ENCODE results near the gene POLDIP2. TPM values are rescaled to one million over a fixed set of nuclear protein-coding genes. Genes with fewer than 3 reads are reported as not detected.

POLDIP2 gene
- total RNA-seq, 1 experiment from 2014 or later: 105 TPM

DNA sequence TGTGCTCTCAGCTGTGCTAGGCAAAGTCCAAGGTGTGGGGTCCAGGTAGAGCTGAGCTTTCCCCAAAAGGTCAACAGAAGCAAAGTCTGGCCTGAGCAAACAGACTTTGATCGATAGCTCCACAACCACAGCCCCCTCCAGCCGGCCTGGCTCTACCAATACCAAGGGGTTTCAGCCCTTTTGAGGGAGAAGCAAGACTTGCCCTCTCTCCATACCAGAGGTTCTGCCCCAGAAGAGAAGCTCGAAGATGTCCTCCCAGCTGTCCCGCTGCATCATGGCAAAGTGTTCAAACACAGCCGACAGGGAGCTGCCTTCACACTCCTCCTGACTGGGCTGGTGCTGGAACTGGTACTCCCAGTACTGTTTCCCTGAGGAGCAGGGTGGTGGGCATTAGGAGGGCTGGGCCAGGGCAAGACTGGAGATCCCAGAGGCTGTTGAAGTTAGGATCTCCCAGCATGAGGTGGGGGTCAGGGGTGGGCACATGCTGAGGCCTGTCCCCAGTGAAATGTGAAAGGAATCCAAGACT, 11.0 kb upstream of the POLDIP2 start:
- no peak for DNase-seq (ENCODE audit: unreplicated experiment)
- Mint-ChIP-seq H3K36me3 (ENCODE audit: insufficient read depth, unreplicated experiment) (peaks cover 9% of the 10 kb centered on the region), H3K4me1 (ENCODE audit: insufficient read depth, unreplicated experiment) (peaks cover 5% of the 10 kb centered on the region), H3K4me3 (ENCODE audit: unreplicated experiment) (no peak overlapping the region), H3K27me3 (ENCODE audit: insufficient read depth, unreplicated experiment) (no peaks in the 10 kb centered on the region), H3K27ac (ENCODE audit: low read depth, unreplicated experiment) (no peak overlapping the region), H3K9me3 (ENCODE audit: unreplicated experiment) (no peaks in the 10 kb centered on the region)
- ChIA-PET CTCF (interaction anchor here (1.0 to 3.9 kb wide), 4 partner anchors 9 to 126 kb away, joined by 3 to 16 read pairs (median 6); no protein-coding TSS in a partner anchor), POLR2A (interaction anchor here (0.6 to 4.0 kb wide), 2 partner anchors 11 to 289 kb away, joined by 3 to 22 read pairs; partner anchors contain the start of gene POLDIP2)
- BruUV-seq (replicated peaks): no TSS peak
- no peak for TF ChIP-seq CTCF (IDR thresholded peaks at IDR 0.05; ENCODE audit: unreplicated experiment)
- intact Hi-C loops (cut with micrococcal nuclease): no loop called here

DNA sequence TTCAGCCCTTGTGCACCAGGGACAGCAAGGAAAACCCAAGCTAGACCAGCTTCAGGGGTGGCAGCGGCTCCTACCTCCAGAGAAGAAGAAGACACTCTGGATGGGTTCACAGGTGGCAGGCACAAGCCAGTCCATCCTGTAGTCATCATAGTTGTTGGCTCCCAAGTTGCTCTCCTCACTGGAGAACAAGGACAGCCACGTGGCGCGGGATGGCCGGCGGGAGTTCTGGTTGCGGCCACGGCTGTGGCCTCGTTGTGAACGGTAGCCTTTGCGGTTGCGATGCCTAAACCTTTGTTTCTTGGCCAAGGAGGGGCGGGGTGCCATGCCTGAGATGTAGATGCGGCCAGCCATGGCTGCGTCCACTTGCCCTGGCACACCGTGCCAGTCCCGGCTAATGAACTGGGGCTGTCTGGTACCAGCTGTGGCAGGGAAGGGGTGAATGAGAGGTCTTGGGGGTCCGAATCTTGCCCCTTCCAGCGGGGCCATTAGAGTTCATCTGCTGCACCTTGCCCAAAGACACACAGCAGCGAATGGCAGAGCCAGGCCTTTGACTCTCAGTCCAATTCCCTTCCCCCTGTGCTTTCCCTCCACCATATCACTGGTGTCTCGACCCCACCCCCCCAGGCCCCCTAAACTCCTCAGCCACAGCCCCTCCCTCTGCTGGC, 10.4 kb upstream of the POLDIP2 start:
- TF ChIP-seq CTCF (IDR thresholded peaks at IDR 0.05; ENCODE audit: unreplicated experiment): no peak
- no peak for DNase-seq (ENCODE audit: unreplicated experiment)
- peaks cover 5% of the 10 kb centered on the region for H3K4me1 Mint-ChIP-seq (ENCODE audit: insufficient read depth, unreplicated experiment)
- POLR2A ChIA-PET: interaction anchor here (1.0 to 4.0 kb wide), 2 partner anchors 10 to 38 kb away, joined by 4 to 22 read pairs; partner anchors contain the start of genes POLDIP2 and SLC46A1
- H3K27ac Mint-ChIP-seq (ENCODE audit: low read depth, unreplicated experiment): no peak overlapping the region
- no peaks in the 10 kb centered on the region for H3K9me3 Mint-ChIP-seq (ENCODE audit: unreplicated experiment)
- BruUV-seq (replicated peaks): no TSS peak
- no peaks in the 10 kb centered on the region for H3K27me3 Mint-ChIP-seq (ENCODE audit: insufficient read depth, unreplicated experiment)
- intact Hi-C loops (cut with micrococcal nuclease): no loop called here
- CTCF ChIA-PET: interaction anchor here (0.6 to 3.9 kb wide), 4 partner anchors 9 to 184 kb away, joined by 3 to 16 read pairs (median 4); no protein-coding TSS in a partner anchor
- no peak overlapping the region for H3K4me3 Mint-ChIP-seq (ENCODE audit: unreplicated experiment)
- peaks cover 10% of the 10 kb centered on the region for H3K36me3 Mint-ChIP-seq (ENCODE audit: insufficient read depth, unreplicated experiment)

- no peak for DNase-seq (ENCODE audit: unreplicated experiment)
- Mint-ChIP-seq H3K27me3 (ENCODE audit: insufficient read depth, unreplicated experiment) (no peaks in the 10 kb centered on the region), H3K4me3 (ENCODE audit: unreplicated experiment) (no peak overlapping the region), H3K9me3 (ENCODE audit: unreplicated experiment) (no peaks in the 10 kb centered on the region), H3K4me1 (ENCODE audit: insufficient read depth, unreplicated experiment) (peaks cover 5% of the 10 kb centered on the region), H3K27ac (ENCODE audit: low read depth, unreplicated experiment) (no peak overlapping the region), H3K36me3 (ENCODE audit: insufficient read depth, unreplicated experiment) (peaks cover 22% of the 10 kb centered on the region)
- no TSS peak for BruUV-seq (replicated peaks)
- no peak for TF ChIP-seq CTCF (IDR thresholded peaks at IDR 0.05; ENCODE audit: unreplicated experiment)
- ChIA-PET POLR2A (interaction anchor here (0.8 to 4.0 kb wide), 3 partner anchors 9 to 39 kb away, joined by 4 to 22 read pairs (median 4); partner anchors contain the start of genes POLDIP2 and SLC46A1), CTCF (interaction anchor here (1.5 kb wide), 1 partner anchor 50 kb away, joined by 4 read pairs; no protein-coding TSS in a partner anchor)
- intact Hi-C loops (cut with micrococcal nuclease): no loop called here
Observed at GRCh38 chr17:28366605-28367004, 9.3 kb upstream of the POLDIP2 start.

GRCh38 chr17:28365487-28365886, 8.2 kb upstream of the POLDIP2 start:
- no TSS peak for BruUV-seq (replicated peaks)
- ChIA-PET POLR2A (interaction anchor here (0.6 to 0.9 kb wide), 2 partner anchors 31 to 79 kb away, joined by 4 to 5 read pairs; no protein-coding TSS in a partner anchor), CTCF (interaction anchor here (0.6 to 0.7 kb wide), 2 partner anchors 18 to 30 kb away, joined by 3 to 4 read pairs; partner anchors contain the start of gene IFT20)
- peaks cover 33% of the 10 kb centered on the region for H3K36me3 Mint-ChIP-seq (ENCODE audit: insufficient read depth, unreplicated experiment)
- no peaks in the 10 kb centered on the region for H3K4me1 Mint-ChIP-seq (ENCODE audit: insufficient read depth, unreplicated experiment)
- no peak for TF ChIP-seq CTCF (IDR thresholded peaks at IDR 0.05; ENCODE audit: unreplicated experiment)
- H3K9me3 Mint-ChIP-seq (ENCODE audit: unreplicated experiment): no peaks in the 10 kb centered on the region
- H3K27me3 Mint-ChIP-seq (ENCODE audit: insufficient read depth, unreplicated experiment): no peaks in the 10 kb centered on the region
- no peak overlapping the region for H3K4me3 Mint-ChIP-seq (ENCODE audit: unreplicated experiment)
- no peak for DNase-seq (ENCODE audit: unreplicated experiment)
- intact Hi-C loops (cut with micrococcal nuclease): no loop called here
- no peak overlapping the region for H3K27ac Mint-ChIP-seq (ENCODE audit: low read depth, unreplicated experiment)
